ENCODE measurements around the gene YIF1B.

GRCh38 chr19:38287604-38288003 lies 28.1 kb downstream of the YIF1B start:
- TF ChIP-seq EZH2 (IDR thresholded peaks at IDR 0.05) (no peak), POLR2AphosphoS5 (IDR thresholded peaks at IDR 0.05; ENCODE audit: borderline replicate concordance, low read depth, low read length) (no peak)

All from SK-N-MC (cell line).